ENCODE measurements around the gene GSS. TPM values are rescaled to one million over a fixed set of nuclear protein-coding genes. Genes with fewer than 3 reads are reported as not detected.

Gene GSS
- polyA plus RNA-seq, 3 donors = 30.4 to 52.9 (median 34.0) TPM

DNA sequence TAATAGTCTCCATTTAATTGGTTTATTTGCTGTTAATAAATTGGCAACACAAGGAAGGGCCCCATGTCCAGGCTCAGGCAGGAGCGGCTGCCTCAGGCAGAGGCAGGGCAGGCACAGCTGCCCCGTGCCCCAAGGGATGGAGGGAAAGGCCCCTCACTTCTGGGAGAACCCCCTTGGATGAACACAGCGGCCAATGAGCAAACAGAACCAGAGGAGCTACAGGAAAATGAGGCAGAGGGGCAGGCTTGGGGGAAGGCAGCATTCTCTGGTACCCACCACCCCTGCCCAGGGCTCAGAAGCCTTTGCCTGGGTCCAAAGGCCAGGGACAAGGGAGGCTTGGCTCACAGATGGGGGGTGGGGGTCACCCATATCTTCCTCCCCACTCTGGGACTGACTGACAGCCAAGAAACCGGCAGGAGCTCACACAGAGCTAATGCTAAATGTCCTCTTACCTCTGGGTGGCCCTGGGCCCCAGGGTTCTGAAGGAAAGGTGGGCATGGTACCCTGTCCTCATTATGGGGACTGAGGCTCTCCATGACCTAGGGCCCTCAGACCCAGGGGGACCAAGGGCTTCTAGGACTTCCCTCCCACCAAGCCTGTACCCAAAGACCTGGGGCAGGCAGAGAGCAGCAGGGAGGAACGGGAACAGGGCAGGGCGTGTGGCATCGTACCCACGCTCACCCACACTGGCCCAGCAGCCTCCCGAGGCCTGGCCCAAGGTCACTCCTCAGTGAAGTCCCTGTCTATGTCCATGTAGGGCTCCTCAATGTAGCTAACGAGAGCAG lies 47.0 kb upstream of the GSS start:
- H3K4me1 ChIP-seq (ENCODE audit: control insufficient read depth in 1 of 2, insufficient read depth in 2 of 2, low read length in 2 of 2) = no peaks in the 10 kb centered on the region
- H3K9ac ChIP-seq (ENCODE audit: insufficient read depth, low read length, poor library complexity, severe bottlenecking) = no peak overlapping the region
- peaks cover 50% of the 10 kb centered on the region for H4K20me1 ChIP-seq (ENCODE audit: insufficient read depth, low read length)
- H3K36me3 Mint-ChIP-seq = peaks cover 87 to 99% of the 10 kb centered on the region in 2 donors
- peaks cover 99 to 100% of the 10 kb centered on the region in 2 donors for H3K36me3 ChIP-seq (replicated peaks in 1 of 2; ENCODE audit: control insufficient read depth in 1 of 2, insufficient read depth in 2 of 2, low read length in 2 of 2)
- H3K27me3 Mint-ChIP-seq (ENCODE audit: low read depth in 3 of 3) = peaks cover 0 to 2% (median 0%) of the 10 kb centered on the region in 3 donors
- no peak overlapping the region for H3K4me3 Mint-ChIP-seq
- intact Hi-C loops (cut with micrococcal nuclease) = no loop called here
- 89% methylated on average over 9 of the region's 10 CpGs for WGBS (ENCODE audit: insufficient coverage)
- H3K79me2 ChIP-seq (ENCODE audit: insufficient read depth, low read length) = no peaks in the 10 kb centered on the region
- no peak overlapping the region for H3K4me2 ChIP-seq (replicated peaks; ENCODE audit: extremely low read depth, low read length, poor library complexity, severe bottlenecking)
- DNase-seq = no peak
- H3K27me3 ChIP-seq (ENCODE audit: control insufficient read depth in 2 of 2, insufficient read depth in 2 of 2, low read length in 2 of 2) = no peaks in the 10 kb centered on the region
- H3K9me3 Mint-ChIP-seq = peaks cover 0 to 2% (median 0%) of the 10 kb centered on the region in 7 donors
- H3K27ac Mint-ChIP-seq = no peak overlapping the region
- TF ChIP-seq, protein P1, sequence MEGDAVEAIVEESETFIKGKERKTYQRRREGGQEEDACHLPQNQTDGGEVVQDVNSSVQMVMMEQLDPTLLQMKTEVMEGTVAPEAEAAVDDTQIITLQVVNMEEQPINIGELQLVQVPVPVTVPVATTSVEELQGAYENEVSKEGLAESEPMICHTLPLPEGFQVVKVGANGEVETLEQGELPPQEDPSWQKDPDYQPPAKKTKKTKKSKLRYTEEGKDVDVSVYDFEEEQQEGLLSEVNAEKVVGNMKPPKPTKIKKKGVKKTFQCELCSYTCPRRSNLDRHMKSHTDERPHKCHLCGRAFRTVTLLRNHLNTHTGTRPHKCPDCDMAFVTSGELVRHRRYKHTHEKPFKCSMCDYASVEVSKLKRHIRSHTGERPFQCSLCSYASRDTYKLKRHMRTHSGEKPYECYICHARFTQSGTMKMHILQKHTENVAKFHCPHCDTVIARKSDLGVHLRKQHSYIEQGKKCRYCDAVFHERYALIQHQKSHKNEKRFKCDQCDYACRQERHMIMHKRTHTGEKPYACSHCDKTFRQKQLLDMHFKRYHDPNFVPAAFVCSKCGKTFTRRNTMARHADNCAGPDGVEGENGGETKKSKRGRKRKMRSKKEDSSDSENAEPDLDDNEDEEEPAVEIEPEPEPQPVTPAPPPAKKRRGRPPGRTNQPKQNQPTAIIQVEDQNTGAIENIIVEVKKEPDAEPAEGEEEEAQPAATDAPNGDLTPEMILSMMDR (IDR thresholded peaks at IDR 0.05) = no peak
- no peak overlapping the region for H3K27ac ChIP-seq (ENCODE audit: low read depth in 1 of 2, low read length in 2 of 2)
- H3K4me1 Mint-ChIP-seq = no peaks in the 10 kb centered on the region
- no peaks in the 10 kb centered on the region for H3K9me3 ChIP-seq (replicated peaks in 1 of 2; ENCODE audit: control insufficient read depth in 1 of 2, insufficient read depth in 1 of 2, low read length in 2 of 2)
- no peak overlapping the region for H3K4me3 ChIP-seq (replicated peaks in 1 of 3; ENCODE audit: low read depth in 2 of 3, low read length in 3 of 3)
- no peak overlapping the region for H2AFZ ChIP-seq (ENCODE audit: insufficient read depth, low read depth, low read length, poor library complexity, severe bottlenecking)

DNA sequence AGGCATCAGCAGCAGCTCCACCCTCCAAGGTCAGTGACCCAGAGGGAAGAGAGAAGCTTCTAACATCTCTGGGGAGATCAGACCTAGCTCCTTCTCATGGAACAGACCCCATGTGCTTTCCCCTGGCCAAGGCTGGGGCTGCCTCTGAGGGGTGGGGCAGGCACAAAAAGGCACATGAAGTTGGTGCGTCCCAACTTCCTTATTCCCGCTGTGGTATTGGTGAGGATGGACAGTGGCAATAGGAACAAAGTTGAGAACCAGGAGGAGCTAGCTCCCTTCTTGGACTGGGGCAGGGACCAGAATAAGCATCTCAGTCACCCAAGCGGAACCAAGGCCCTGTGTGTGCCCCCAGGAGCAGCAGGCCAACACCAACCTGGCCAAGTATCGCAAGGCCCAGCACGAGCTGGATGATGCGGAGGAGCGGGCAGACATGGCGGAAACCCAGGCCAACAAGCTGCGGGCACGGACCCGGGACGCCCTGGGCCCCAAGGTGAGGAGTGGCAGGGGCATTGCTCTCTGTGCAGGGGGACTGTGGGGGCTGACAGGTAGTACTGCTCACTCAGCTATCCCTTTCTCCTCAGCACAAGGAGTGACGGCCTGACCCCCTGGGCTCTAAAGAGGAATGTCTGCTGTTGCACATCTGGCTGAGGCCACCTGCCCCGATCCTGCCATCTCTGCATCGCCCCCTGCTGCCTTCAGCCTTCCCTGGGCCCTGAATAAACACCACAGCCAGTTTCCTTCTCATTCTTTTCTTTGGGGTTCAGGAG lies 46.2 kb upstream of the GSS start:
- Histone ChIP-seq H4K20me1 (ENCODE audit: insufficient read depth, low read length) (peaks cover 47% of the 10 kb centered on the region), H3K4me3 (replicated peaks in 1 of 3; ENCODE audit: low read depth in 2 of 3, low read length in 3 of 3) (no peak overlapping the region), H3K9ac (ENCODE audit: insufficient read depth, low read length, poor library complexity, severe bottlenecking) (no peak overlapping the region), H3K36me3 (replicated peaks in 1 of 2; ENCODE audit: control insufficient read depth in 1 of 2, insufficient read depth in 2 of 2, low read length in 2 of 2) (peaks cover 91 to 98% of the 10 kb centered on the region in 2 donors), H3K9me3 (replicated peaks in 1 of 2; ENCODE audit: control insufficient read depth in 1 of 2, insufficient read depth in 1 of 2, low read length in 2 of 2) (no peaks in the 10 kb centered on the region), H3K27me3 (ENCODE audit: control insufficient read depth in 2 of 2, insufficient read depth in 2 of 2, low read length in 2 of 2) (no peaks in the 10 kb centered on the region), H2AFZ (ENCODE audit: insufficient read depth, low read depth, low read length, poor library complexity, severe bottlenecking) (no peak overlapping the region), H3K4me1 (ENCODE audit: control insufficient read depth in 1 of 2, insufficient read depth in 2 of 2, low read length in 2 of 2) (no peaks in the 10 kb centered on the region), H3K4me2 (replicated peaks; ENCODE audit: extremely low read depth, low read length, poor library complexity, severe bottlenecking) (no peak overlapping the region), H3K79me2 (ENCODE audit: insufficient read depth, low read length) (no peaks in the 10 kb centered on the region), H3K27ac (ENCODE audit: low read depth in 1 of 2, low read length in 2 of 2) (no peak overlapping the region)
- H3K36me3 Mint-ChIP-seq = peaks cover 89 to 99% of the 10 kb centered on the region in 2 donors
- H3K4me1 Mint-ChIP-seq = no peaks in the 10 kb centered on the region
- 96% methylated on average over 11 of the region's 15 CpGs for WGBS (ENCODE audit: insufficient coverage)
- intact Hi-C loops (cut with micrococcal nuclease) = no loop called here
- H3K4me3 Mint-ChIP-seq = no peak overlapping the region
- H3K27me3 Mint-ChIP-seq (ENCODE audit: low read depth in 3 of 3) = peaks cover 0 to 5% (median 0%) of the 10 kb centered on the region in 3 donors
- no peak overlapping the region for H3K27ac Mint-ChIP-seq
- no peak for DNase-seq
- H3K9me3 Mint-ChIP-seq = peaks cover 0 to 2% (median 0%) of the 10 kb centered on the region in 7 donors
- TF ChIP-seq, protein P1 (IDR thresholded peaks at IDR 0.05) = no peak

Data from CD14-positive monocyte (primary cell).